A549 (cell line): Measurements from ENCODE around the gene CXXC5.

Experiments used
- CHD4 ChIP-seq: fragments of 200-600 bp; sonication (generic); IDR thresholded peaks from 2 replicates; pipeline ENCODE4 v1.6.1; 2016; ENCODE audit warnings: antibody characterized with exemption, mild to moderate bottlenecking, borderline replicate concordance
- EHMT2 ChIP-seq: fragments of 200-600 bp; sonication (generic); IDR thresholded peaks from 2 replicates; pipeline ENCODE4 v1.6.1; 2016; ENCODE audit warnings: antibody characterized with exemption, low read depth, mild to moderate bottlenecking, moderate library complexity
- MYC ChIP-seq: IDR thresholded peaks from 2 replicates; pipeline ENCODE4 v1.6.1; 2012; ENCODE audit warnings: mild to moderate bottlenecking, inconsistent platforms, low read length, improper control_type of control experiment, borderline replicate concordance
- RAD21 ChIP-seq, 2 experiments: fragments of >200 bp in 1 of 2; sonication (Bioruptor Twin) in 1 of 2; formaldehyde crosslinking in 1 of 2; IDR thresholded peaks in 1 of 2; conservative IDR thresholded peaks in 1 of 2; 2 replicates in 1 of 2; 3 replicates in 1 of 2; pipeline ENCODE4 v1.6.1; 2012 to 2018; ENCODE audit warnings: inconsistent platforms in 1 of 2
- ZNF302 ChIP-seq: fragments of 250-450 bp; sonication (Bioruptor Pico); IDR thresholded peaks from 2 replicates; pipeline ENCODE4 v1.9.0; 2021; ENCODE audit warnings: inconsistent platforms, mild to moderate bottlenecking, moderate library complexity
- TF ChIP-seq, protein P1 (sequence below): fragments of >200 bp; sonication (Bioruptor Twin); formaldehyde crosslinking; IDR thresholded peaks from 3 replicates; pipeline ENCODE4 v1.5.1; 2016

DNA sequence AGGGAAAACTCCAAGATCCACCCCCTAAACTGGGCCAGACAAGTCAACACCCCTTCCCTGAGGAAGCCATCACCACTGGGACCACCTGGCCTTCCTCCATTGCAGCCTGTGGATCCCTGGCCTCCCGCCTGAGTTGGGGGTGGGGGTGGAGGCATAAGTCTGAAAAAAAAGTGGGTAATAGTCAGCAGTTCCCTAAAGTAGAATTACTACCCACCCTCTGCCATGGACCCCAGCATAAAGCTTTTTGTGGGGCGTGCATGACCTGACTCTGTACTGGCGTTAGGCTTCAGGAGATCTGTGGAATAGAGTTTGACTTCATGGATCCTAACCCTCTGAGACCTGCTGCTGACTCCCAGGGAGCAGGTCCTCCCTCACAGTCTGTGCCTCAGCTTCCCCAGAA is 2.0 kb upstream of the CXXC5 start:
- TF ChIP-seq ZNF302 (CRISPR knock-in tag) (no peak), MYC (no peak), CHD4 (no peak), RAD21 (conservative IDR thresholded peaks at IDR 0.05 in 1 of 2, IDR thresholded peaks at IDR 0.05 in 1 of 2) (no peak), EHMT2 (no peak)
- TF ChIP-seq, protein P1, sequence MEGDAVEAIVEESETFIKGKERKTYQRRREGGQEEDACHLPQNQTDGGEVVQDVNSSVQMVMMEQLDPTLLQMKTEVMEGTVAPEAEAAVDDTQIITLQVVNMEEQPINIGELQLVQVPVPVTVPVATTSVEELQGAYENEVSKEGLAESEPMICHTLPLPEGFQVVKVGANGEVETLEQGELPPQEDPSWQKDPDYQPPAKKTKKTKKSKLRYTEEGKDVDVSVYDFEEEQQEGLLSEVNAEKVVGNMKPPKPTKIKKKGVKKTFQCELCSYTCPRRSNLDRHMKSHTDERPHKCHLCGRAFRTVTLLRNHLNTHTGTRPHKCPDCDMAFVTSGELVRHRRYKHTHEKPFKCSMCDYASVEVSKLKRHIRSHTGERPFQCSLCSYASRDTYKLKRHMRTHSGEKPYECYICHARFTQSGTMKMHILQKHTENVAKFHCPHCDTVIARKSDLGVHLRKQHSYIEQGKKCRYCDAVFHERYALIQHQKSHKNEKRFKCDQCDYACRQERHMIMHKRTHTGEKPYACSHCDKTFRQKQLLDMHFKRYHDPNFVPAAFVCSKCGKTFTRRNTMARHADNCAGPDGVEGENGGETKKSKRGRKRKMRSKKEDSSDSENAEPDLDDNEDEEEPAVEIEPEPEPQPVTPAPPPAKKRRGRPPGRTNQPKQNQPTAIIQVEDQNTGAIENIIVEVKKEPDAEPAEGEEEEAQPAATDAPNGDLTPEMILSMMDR: no peak
